Testis (tissue), 2 donors: ENCODE data around the gene TNFRSF4.
"Not testable (repeated sequence)": the region's sequence is repeated elsewhere in the genome, so short reads cannot be mapped to it uniquely, and the experiment has no call there.

Experiments used
- CTCF ChIP-seq, 3 experiments: fragments of 450-650 bp in 2 of 3; fragments of 200-600 bp in 1 of 3; sonication (generic) in 1 of 3; IDR thresholded peaks; one replicate each; pipeline ENCODE4 v1.5.1; 2016 to 2019; ENCODE audit warnings: antibody characterized with exemption in 3 of 3, mild to moderate bottlenecking in 2 of 3, moderate library complexity in 1 of 3
- POLR2A ChIP-seq: fragments of 450-650 bp; IDR thresholded peaks from one replicate; pipeline ENCODE4 v1.6.1; 2017; ENCODE audit warnings: antibody characterized with exemption, mild to moderate bottlenecking, moderate library complexity

GRCh38 chr1:1195726-1196125 is 18.2 kb downstream of the TNFRSF4 start:
- not testable (repeated sequence) for TF ChIP-seq CTCF (IDR thresholded peaks at IDR 0.05); POLR2A
